Parathyroid adenoma (tissue), 2 donors: ENCODE data around the gene FAS.

ENCODE experiments used
- H2AFZ ChIP-seq: fragments of 300-600 bp; sonication (generic); one replicate; pipeline ENCODE4 v1.7.0; 2017; ENCODE audit warnings: antibody characterized with exemption, mild to moderate bottlenecking
- H3K27ac ChIP-seq: fragments of 300-600 bp; sonication (generic); one replicate; pipeline ENCODE4 v1.7.0; 2017
- H3K27me3 ChIP-seq: fragments of 300-600 bp; sonication (generic); one replicate; pipeline ENCODE4 v1.7.0; 2017; ENCODE audit warnings: low read length; ENCODE audit not compliant: control insufficient read depth, insufficient read depth
- H3K36me3 ChIP-seq: fragments of 300-600 bp; sonication (generic); one replicate; pipeline ENCODE4 v1.7.0; 2017; ENCODE audit warnings: low read length; ENCODE audit not compliant: control insufficient read depth, insufficient read depth
- H3K4me1 ChIP-seq: fragments of 300-600 bp; sonication (generic); one replicate; pipeline ENCODE4 v1.7.0; 2017; ENCODE audit warnings: control low read depth
- H3K4me2 ChIP-seq: fragments of 300-600 bp; sonication (generic); one replicate; pipeline ENCODE4 v1.7.0; 2017; ENCODE audit warnings: low read length
- H3K4me3 ChIP-seq: fragments of 300-600 bp; sonication (generic); one replicate; pipeline ENCODE4 v1.7.0; 2017; ENCODE audit warnings: low read depth, low read length
- H3K79me2 ChIP-seq: fragments of 300-600 bp; sonication (generic); one replicate; pipeline ENCODE4 v1.7.0; 2017; ENCODE audit warnings: control low read depth
- H3K9ac ChIP-seq: fragments of 300-600 bp; sonication (generic); one replicate; pipeline ENCODE4 v1.7.0; 2017; ENCODE audit warnings: mild to moderate bottlenecking
- H3K9me3 ChIP-seq: fragments of 300-600 bp; sonication (generic); one replicate; pipeline ENCODE4 v1.7.0; 2017; ENCODE audit warnings: low read length; ENCODE audit not compliant: control insufficient read depth
- TF ChIP-seq, protein P1 (sequence below): fragments of 300-600 bp; sonication (generic); IDR thresholded peaks from one replicate; pipeline ENCODE4 v1.7.0; 2017; ENCODE audit warnings: antibody characterized with exemption, mild to moderate bottlenecking
- donor health status: primary hyperparathyroidism.

The FAS gene

DNA sequence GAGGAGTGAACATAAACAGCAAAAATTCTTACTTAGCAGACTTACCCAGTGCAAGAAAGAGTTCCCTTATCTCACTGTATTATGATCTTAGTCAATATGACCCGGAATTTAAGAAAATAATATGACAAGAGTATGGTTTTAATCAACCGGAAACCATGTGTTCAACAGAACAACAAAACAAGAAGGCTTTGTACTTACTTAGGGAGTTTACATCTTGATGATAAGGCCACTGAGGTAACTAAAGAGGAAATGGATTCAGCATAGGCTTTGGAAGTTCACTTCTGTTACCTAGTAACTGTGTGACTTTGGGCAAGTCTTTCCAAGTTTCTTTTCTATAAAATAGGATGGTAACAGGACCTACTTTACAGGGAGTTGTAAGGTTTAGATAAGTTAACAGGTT lies 7.4 kb upstream of the FAS start:
- no peak overlapping the region for H3K9ac ChIP-seq
- no peaks in the 10 kb centered on the region for H3K36me3 ChIP-seq
- H3K4me3 ChIP-seq: no peak overlapping the region
- H3K4me2 ChIP-seq: no peak overlapping the region
- no peaks in the 10 kb centered on the region for H3K27me3 ChIP-seq
- H2AFZ ChIP-seq: no peak overlapping the region
- TF ChIP-seq, protein P1, sequence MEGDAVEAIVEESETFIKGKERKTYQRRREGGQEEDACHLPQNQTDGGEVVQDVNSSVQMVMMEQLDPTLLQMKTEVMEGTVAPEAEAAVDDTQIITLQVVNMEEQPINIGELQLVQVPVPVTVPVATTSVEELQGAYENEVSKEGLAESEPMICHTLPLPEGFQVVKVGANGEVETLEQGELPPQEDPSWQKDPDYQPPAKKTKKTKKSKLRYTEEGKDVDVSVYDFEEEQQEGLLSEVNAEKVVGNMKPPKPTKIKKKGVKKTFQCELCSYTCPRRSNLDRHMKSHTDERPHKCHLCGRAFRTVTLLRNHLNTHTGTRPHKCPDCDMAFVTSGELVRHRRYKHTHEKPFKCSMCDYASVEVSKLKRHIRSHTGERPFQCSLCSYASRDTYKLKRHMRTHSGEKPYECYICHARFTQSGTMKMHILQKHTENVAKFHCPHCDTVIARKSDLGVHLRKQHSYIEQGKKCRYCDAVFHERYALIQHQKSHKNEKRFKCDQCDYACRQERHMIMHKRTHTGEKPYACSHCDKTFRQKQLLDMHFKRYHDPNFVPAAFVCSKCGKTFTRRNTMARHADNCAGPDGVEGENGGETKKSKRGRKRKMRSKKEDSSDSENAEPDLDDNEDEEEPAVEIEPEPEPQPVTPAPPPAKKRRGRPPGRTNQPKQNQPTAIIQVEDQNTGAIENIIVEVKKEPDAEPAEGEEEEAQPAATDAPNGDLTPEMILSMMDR: no peak
- H3K9me3 ChIP-seq: no peaks in the 10 kb centered on the region
- H3K79me2 ChIP-seq: no peaks in the 10 kb centered on the region
- H3K27ac ChIP-seq: no peak overlapping the region
- no peaks in the 10 kb centered on the region for H3K4me1 ChIP-seq

DNA sequence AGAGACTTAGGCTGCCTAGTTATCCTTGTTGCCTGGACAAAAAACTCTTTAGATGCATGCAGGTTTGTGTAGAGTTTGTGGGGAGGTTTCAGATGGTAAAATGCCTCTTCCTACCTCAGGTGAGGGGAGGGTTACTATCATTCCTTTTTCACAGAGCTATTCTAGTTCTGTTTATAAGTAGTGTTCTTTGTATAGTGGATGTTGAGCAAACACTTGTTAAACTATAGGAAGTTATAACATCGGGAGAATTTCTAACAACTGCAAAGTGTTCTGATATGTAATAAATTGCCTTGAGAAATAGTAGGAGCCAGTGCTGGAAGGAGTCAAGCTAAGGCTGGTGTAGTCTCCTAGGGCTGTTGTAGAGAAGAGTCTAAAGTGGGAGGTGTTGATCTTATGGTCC lies 6.7 kb upstream of the FAS start:
- no peak overlapping the region for H2AFZ ChIP-seq
- H3K4me3 ChIP-seq: no peak overlapping the region
- no peaks in the 10 kb centered on the region for H3K27me3 ChIP-seq
- H3K4me1 ChIP-seq: no peaks in the 10 kb centered on the region
- no peak overlapping the region for H3K4me2 ChIP-seq
- H3K27ac ChIP-seq: no peak overlapping the region
- TF ChIP-seq, protein P1: no peak
- no peaks in the 10 kb centered on the region for H3K9me3 ChIP-seq
- H3K9ac ChIP-seq: no peak overlapping the region
- H3K36me3 ChIP-seq: no peaks in the 10 kb centered on the region
- H3K79me2 ChIP-seq: no peaks in the 10 kb centered on the region

DNA sequence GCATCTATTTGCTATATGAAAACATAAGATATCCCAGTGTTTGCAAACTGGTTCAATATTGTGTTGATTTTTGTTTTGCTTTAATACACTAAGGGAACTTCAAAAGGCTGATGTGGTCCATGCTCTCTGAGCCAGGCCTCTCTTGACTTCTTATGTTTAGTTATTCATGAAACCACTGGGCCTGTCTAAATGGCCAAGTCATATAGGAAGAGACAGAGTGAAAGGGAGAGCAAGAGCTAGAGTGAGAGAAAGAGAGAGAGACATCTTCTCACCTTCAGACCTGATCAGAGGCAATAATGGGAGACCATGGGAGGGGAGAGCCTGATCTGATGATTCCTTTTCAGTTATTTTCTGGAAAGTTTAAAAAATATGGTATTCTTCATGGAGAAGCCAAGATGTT lies 6.1 kb upstream of the FAS start:
- H3K4me3 ChIP-seq: no peak overlapping the region
- no peaks in the 10 kb centered on the region for H3K27me3 ChIP-seq
- no peaks in the 10 kb centered on the region for H3K4me1 ChIP-seq
- TF ChIP-seq, protein P1: no peak
- H3K36me3 ChIP-seq: no peaks in the 10 kb centered on the region
- no peaks in the 10 kb centered on the region for H3K9me3 ChIP-seq
- no peak overlapping the region for H2AFZ ChIP-seq
- no peak overlapping the region for H3K27ac ChIP-seq
- no peak overlapping the region for H3K4me2 ChIP-seq
- H3K9ac ChIP-seq: no peak overlapping the region
- no peaks in the 10 kb centered on the region for H3K79me2 ChIP-seq

DNA sequence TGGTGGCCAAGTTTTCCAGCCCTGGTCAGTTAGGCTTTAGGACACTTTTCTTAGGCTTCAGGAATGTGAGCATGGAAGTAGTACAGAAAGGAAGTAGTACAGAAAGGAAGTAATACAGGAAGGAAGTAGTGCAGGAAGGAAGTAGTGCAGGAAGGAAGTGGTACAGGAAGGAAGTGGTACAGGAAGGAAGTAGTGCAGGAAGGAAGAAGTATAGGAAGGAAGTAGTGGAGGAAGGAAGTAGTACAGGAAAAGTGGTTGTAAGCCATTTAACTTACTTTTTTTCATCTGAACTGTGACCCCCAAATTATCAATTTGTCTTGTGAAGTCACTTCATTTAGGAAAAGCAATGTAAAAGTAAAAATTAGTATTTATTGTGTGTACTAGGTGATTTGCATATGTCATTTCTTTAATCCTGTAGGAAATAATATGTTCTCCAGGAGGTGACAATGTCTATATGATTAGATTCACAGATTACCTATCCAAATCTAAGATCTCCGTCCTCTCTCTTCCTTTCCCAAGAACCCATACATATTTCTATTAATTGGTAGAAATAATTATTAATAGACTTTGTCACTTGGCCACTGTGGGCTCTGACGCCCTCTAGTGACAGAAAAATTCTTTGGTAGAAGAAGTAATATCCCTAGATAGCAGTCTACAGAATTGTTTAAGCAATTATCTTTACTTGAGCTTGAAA lies 3.9 kb upstream of the FAS start:
- no peaks in the 10 kb centered on the region for H3K36me3 ChIP-seq
- TF ChIP-seq, protein P1: peak; percentile 87
- no peak overlapping the region for H3K4me3 ChIP-seq
- H3K9me3 ChIP-seq: no peaks in the 10 kb centered on the region
- no peaks in the 10 kb centered on the region for H3K27me3 ChIP-seq
- peaks cover 3% of the 10 kb centered on the region for H3K4me1 ChIP-seq
- H3K27ac ChIP-seq: no peak overlapping the region
- H3K9ac ChIP-seq: no peak overlapping the region
- no peaks in the 10 kb centered on the region for H3K79me2 ChIP-seq
- H3K4me2 ChIP-seq: no peak overlapping the region
- H2AFZ ChIP-seq: no peak overlapping the region

DNA sequence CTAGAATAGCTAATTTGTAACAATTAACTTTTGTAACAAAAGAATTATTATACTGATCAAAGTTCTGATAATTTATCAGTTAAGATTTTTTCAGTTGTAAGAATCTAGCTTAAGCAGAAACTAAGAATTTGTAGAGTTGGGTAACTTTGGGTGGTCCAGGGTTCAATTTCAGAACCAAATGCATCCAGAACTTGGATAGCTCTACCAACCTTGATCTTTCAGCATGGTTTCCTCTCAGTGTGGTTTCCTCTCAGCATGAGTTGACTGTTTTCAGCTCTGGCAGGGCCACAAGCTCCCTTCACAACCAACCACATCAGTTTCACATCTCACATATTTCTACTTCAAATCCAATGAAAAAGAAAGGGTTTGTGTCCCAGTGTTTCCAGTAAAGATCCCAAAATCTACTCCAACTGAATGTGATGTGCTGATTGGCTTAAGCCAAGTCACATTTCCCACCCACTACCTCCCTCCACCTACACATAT lies 3.3 kb upstream of the FAS start:
- no peaks in the 10 kb centered on the region for H3K9me3 ChIP-seq
- H3K9ac ChIP-seq: no peak overlapping the region
- no peak overlapping the region for H3K4me2 ChIP-seq
- no peaks in the 10 kb centered on the region for H3K36me3 ChIP-seq
- no peak overlapping the region for H3K27ac ChIP-seq
- H2AFZ ChIP-seq: no peak overlapping the region
- H3K79me2 ChIP-seq: no peaks in the 10 kb centered on the region
- peaks cover 7% of the 10 kb centered on the region for H3K4me1 ChIP-seq
- TF ChIP-seq, protein P1: no peak
- H3K27me3 ChIP-seq: no peaks in the 10 kb centered on the region
- no peak overlapping the region for H3K4me3 ChIP-seq
